BLaER1 treated with 17β-estradiol and CSF1 and Interleukin-3, amounts not matched to agents 10 nM and 100 nM (cell line): Measurements from ENCODE around the gene POLR2I.
"Not testable (repeated sequence)": the region's sequence is repeated elsewhere in the genome, so short reads cannot be mapped to it uniquely, and the experiment has no call there.

Experiments used
- H3K27ac ChIP-seq, 11 experiments: shearing (Covaris generic); formaldehyde crosslinking; 2 replicates each; pipeline ENCODE4 v1.8.1; 2022
- H3K27me3 ChIP-seq, 11 experiments: shearing (Covaris generic); formaldehyde crosslinking; 2 replicates each; pipeline ENCODE4 v1.8.1; 2022
- H3K36me3 ChIP-seq, 11 experiments: shearing (Covaris generic); formaldehyde crosslinking; 2 replicates each; pipeline ENCODE4 v1.8.1; 2022
- H3K4me1 ChIP-seq, 10 experiments: shearing (Covaris generic); formaldehyde crosslinking; 2 replicates each; pipeline ENCODE4 v1.8.1; 2022
- H3K4me2 ChIP-seq, 11 experiments: shearing (Covaris generic); formaldehyde crosslinking; 2 replicates each; pipeline ENCODE4 v1.8.1; 2022
- H3K4me3 ChIP-seq, 10 experiments: shearing (Covaris generic); formaldehyde crosslinking; 2 replicates each; pipeline ENCODE4 v1.8.1; 2022
- H3K9ac ChIP-seq, 11 experiments: shearing (Covaris generic); formaldehyde crosslinking; 2 replicates each; pipeline ENCODE4 v1.8.1; 2022
- H3K9me3 ChIP-seq, 11 experiments: shearing (Covaris generic); formaldehyde crosslinking; replicated peaks in 1 of 11; 2 replicates each; pipeline ENCODE4 v1.8.1; 2022
- H4K20me1 ChIP-seq, 11 experiments: shearing (Covaris generic); formaldehyde crosslinking; 2 replicates each; pipeline ENCODE4 v1.8.1; 2022
- Cebpa-rat ChIP-seq, 11 experiments: shearing (Covaris generic); IDR thresholded peaks; 2 replicates each; pipeline ENCODE4 v1.8.1; 2022

The POLR2I gene

GRCh38 chr19:36139120-36139472, 24.4 kb upstream of the POLR2I start:
- H3K4me2 ChIP-seq = peak overlapping the region; percentile 68 to 91 (median 83)
- peaks cover 21 to 28% (median 24%) of the 10 kb centered on the region in 11 experiments for H3K36me3 ChIP-seq
- peaks cover 14 to 25% (median 22%) of the 10 kb centered on the region in 11 experiments for H4K20me1 ChIP-seq
- peak overlapping the region; percentile 84 to 99 (median 96) for H3K4me3 ChIP-seq
- no peaks in the 10 kb centered on the region for H3K9me3 ChIP-seq
- H3K4me1 ChIP-seq = peaks cover 15 to 42% (median 22%) of the 10 kb centered on the region in 10 experiments
- no peaks in the 10 kb centered on the region for H3K27me3 ChIP-seq
- peak overlapping the region; percentile 91 to 98 (median 93); a peak in 21 of 22 replicates for H3K27ac ChIP-seq
- TF ChIP-seq Cebpa-rat (IDR thresholded peaks at IDR 0.05) = no peak
- peak overlapping the region; percentile 92 to 98 (median 97) for H3K9ac ChIP-seq

- no peak overlapping the region for H3K4me3 ChIP-seq
- peaks cover 4 to 10% (median 8%) of the 10 kb centered on the region in 11 experiments; a peak in 20 of 22 replicates for H3K36me3 ChIP-seq
- H3K4me1 ChIP-seq = peaks cover 19 to 52% (median 32%) of the 10 kb centered on the region in 10 experiments
- TF ChIP-seq Cebpa-rat (IDR thresholded peaks at IDR 0.05) = no peak
- H3K27ac ChIP-seq = no peak overlapping the region
- peak overlapping the region in 3 of 11 experiments; percentile 0 to 10 (median 7); a peak in 2 of 22 replicates for H3K9ac ChIP-seq
- H3K9me3 ChIP-seq = no peaks in the 10 kb centered on the region
- H3K27me3 ChIP-seq = no peaks in the 10 kb centered on the region
- peaks cover 10 to 11% (median 10%) of the 10 kb centered on the region in 11 experiments for H4K20me1 ChIP-seq
- H3K4me2 ChIP-seq = peak overlapping the region in 5 of 11 experiments; percentile 1 to 70 (median 45); a peak in 7 of 22 replicates
Observed at GRCh38 chr19:36136964-36137686, 22.4 kb upstream of the POLR2I start.

GRCh38 chr19:36134867-36135266, 20.2 kb upstream of the POLR2I start:
- not testable (repeated sequence) for H3K4me3 ChIP-seq, H3K36me3 ChIP-seq, H3K9me3 ChIP-seq, H3K27ac ChIP-seq, H3K4me2 ChIP-seq, H4K20me1 ChIP-seq, H3K27me3 ChIP-seq
- Histone ChIP-seq H3K9ac (0 out of 22 replicates have a peak overlapping the region, but pooled peaks of 1 of the 11 experiments have one; percentile 26), H3K4me1 (peaks cover 33 to 64% (median 44%) of the 10 kb centered on the region in 10 experiments)

- peak overlapping the region in 10 of 11 experiments; percentile 54 to 97 (median 84); a peak in 21 of 22 replicates for H3K27ac ChIP-seq
- H4K20me1 ChIP-seq = not testable (repeated sequence)
Observed at GRCh38 chr19:36131221-36131620, 16.5 kb upstream of the POLR2I start.

GRCh38 chr19:36128392-36128736, 13.7 kb upstream of the POLR2I start:
- Histone ChIP-seq H3K36me3 (peaks cover 25 to 32% (median 28%) of the 10 kb centered on the region in 11 experiments), H3K27me3 (no peaks in the 10 kb centered on the region), H3K27ac (peak overlapping the region; percentile 79 to 97 (median 88); a peak in 21 of 22 replicates), H3K4me1 (peaks cover 47 to 60% (median 55%) of the 10 kb centered on the region in 10 experiments), H3K9me3 (peaks cover 0 to 14% (median 0%) of the 10 kb centered on the region in 11 experiments; a peak in 5 of 22 replicates), H3K9ac (peak overlapping the region; percentile 77 to 92 (median 85)), H3K4me3 (peak overlapping the region; percentile 56 to 72 (median 62)), H3K4me2 (peak overlapping the region; percentile 73 to 94 (median 86)), H4K20me1 (no peaks in the 10 kb centered on the region)
- no peak for TF ChIP-seq Cebpa-rat (IDR thresholded peaks at IDR 0.05)

More at GRCh38 chr19:36131221-36131620, 16.5 kb upstream of the POLR2I start:
- Histone ChIP-seq H3K4me1 (peaks cover 48 to 65% (median 55%) of the 10 kb centered on the region in 10 experiments), H3K9ac (peak overlapping the region in 9 of 11 experiments; percentile 35 to 70 (median 63); a peak in 16 of 22 replicates), H3K4me2 (peak overlapping the region; percentile 44 to 94 (median 75)), H3K9me3 (peaks cover 0 to 14% (median 0%) of the 10 kb centered on the region in 11 experiments; a peak in 5 of 22 replicates)
- TF ChIP-seq Cebpa-rat (IDR thresholded peaks at IDR 0.05) = peak in 8 of 11 experiments; percentile 10 to 70 (median 50); a peak in 10 of 22 replicates
- H3K36me3 ChIP-seq, H3K4me3 ChIP-seq, H3K27me3 ChIP-seq: not testable (repeated sequence)

GRCh38 chr19:36125557-36125956, 10.9 kb upstream of the POLR2I start:
- H4K20me1 ChIP-seq = peaks cover 0 to 14% (median 1%) of the 10 kb centered on the region in 11 experiments; a peak in 6 of 22 replicates
- no peaks in the 10 kb centered on the region for H3K27me3 ChIP-seq
- peaks cover 0 to 14% (median 0%) of the 10 kb centered on the region in 11 experiments; a peak in 5 of 22 replicates for H3K9me3 ChIP-seq
- no peak for TF ChIP-seq Cebpa-rat (IDR thresholded peaks at IDR 0.05)
- H3K27ac ChIP-seq = no peak overlapping the region
- H3K4me1 ChIP-seq = peaks cover 19 to 50% (median 40%) of the 10 kb centered on the region in 10 experiments; a peak in 19 of 20 replicates
- H3K4me2 ChIP-seq = no peak overlapping the region
- H3K4me3 ChIP-seq = no peak overlapping the region
- H3K36me3 ChIP-seq = peaks cover 50 to 57% (median 54%) of the 10 kb centered on the region in 11 experiments
- H3K9ac ChIP-seq = 0 out of 22 replicates have a peak overlapping the region, but pooled peaks of 1 of the 11 experiments have one; percentile 11

- Histone ChIP-seq H3K27ac (peak overlapping the region in 3 of 11 experiments; percentile 18 to 34 (median 23); a peak in 1 of 22 replicates), H3K27me3 (no peaks in the 10 kb centered on the region), H3K9ac (peak overlapping the region in 7 of 11 experiments; percentile 15 to 36 (median 29); a peak in 8 of 22 replicates), H3K36me3 (peaks cover 81 to 97% (median 91%) of the 10 kb centered on the region in 11 experiments), H3K4me3 (no peak overlapping the region), H3K4me2 (peak overlapping the region in 6 of 11 experiments; percentile 7 to 28 (median 16); a peak in 3 of 22 replicates), H4K20me1 (peaks cover 0 to 41% (median 20%) of the 10 kb centered on the region in 11 experiments; a peak in 13 of 22 replicates), H3K4me1 (peaks cover 22 to 44% (median 35%) of the 10 kb centered on the region in 10 experiments), H3K9me3 (no peaks in the 10 kb centered on the region)
- no peak for TF ChIP-seq Cebpa-rat (IDR thresholded peaks at IDR 0.05)
Observed at GRCh38 chr19:36121486-36122124, 6.9 kb upstream of the POLR2I start.

GRCh38 chr19:36120984-36121358, 6.3 kb upstream of the POLR2I start:
- Histone ChIP-seq H4K20me1 (peaks cover 0 to 48% (median 26%) of the 10 kb centered on the region in 11 experiments; a peak in 14 of 22 replicates), H3K9ac (peak overlapping the region in 5 of 11 experiments; percentile 15 to 36 (median 29); a peak in 7 of 22 replicates), H3K4me1 (peaks cover 28 to 48% (median 41%) of the 10 kb centered on the region in 10 experiments), H3K27ac (0 out of 22 replicates have a peak overlapping the region, but pooled peaks of 1 of the 11 experiments have one; percentile 23), H3K36me3 (peaks cover 83 to 98% (median 92%) of the 10 kb centered on the region in 11 experiments), H3K4me2 (peak overlapping the region in 3 of 11 experiments; percentile 7 to 19 (median 14); a peak in 1 of 22 replicates), H3K27me3 (no peaks in the 10 kb centered on the region), H3K9me3 (no peaks in the 10 kb centered on the region), H3K4me3 (no peak overlapping the region)
- TF ChIP-seq Cebpa-rat (IDR thresholded peaks at IDR 0.05) = no peak
